ENCODE results near the gene TMEM129.

Gene TMEM129

DNA sequence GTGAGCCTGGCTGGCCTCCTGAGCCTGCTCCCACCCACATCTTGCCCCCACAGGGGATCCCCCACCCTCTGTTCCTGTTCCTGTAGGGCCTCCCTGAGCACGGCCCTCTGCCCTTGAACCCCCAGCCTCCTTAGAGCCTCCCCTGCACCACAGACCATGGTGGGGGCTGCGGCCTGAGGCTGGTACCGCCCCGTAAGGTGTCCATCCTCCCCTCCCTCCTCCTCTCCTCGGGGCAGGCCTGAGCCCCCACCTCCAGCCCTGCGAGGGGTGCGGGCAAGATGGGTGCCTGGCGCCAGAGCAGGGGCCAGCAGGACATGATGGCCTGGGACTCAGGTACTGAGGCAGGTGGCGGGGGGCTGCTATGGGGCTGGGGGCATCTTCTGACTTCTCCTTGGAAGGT, 43.5 kb upstream of the TMEM129 start:
- Histone ChIP-seq H3K9me3 (ENCODE audit: low read length) (no peaks in the 10 kb centered on the region), H3F3A (ENCODE audit: insufficient read depth, low read length) (no peaks in the 10 kb centered on the region), H3K9me2 (ENCODE audit: low read depth, low read length) (no peaks in the 10 kb centered on the region), H3K4me3 (ENCODE audit: low read depth, low read length, poor library complexity, severe bottlenecking) (no peak overlapping the region), H3K27ac (ENCODE audit: low read depth, low read length, poor library complexity, severe bottlenecking) (no peak overlapping the region), H3K36me3 (ENCODE audit: insufficient read depth, low read length) (no peaks in the 10 kb centered on the region), H4K20me1 (ENCODE audit: insufficient read depth, low read length) (no peaks in the 10 kb centered on the region), H2AFZ (ENCODE audit: low read length) (no peak overlapping the region), H3K9ac (ENCODE audit: low read length) (no peak overlapping the region), H3K4me2 (ENCODE audit: low read length) (no peak overlapping the region), H3K79me2 (ENCODE audit: insufficient read depth, low read length) (no peaks in the 10 kb centered on the region), H3K27me3 (ENCODE audit: insufficient read depth, low read length) (no peaks in the 10 kb centered on the region), H3K4me1 (ENCODE audit: insufficient read depth, low read length, severe bottlenecking) (peaks cover 4% of the 10 kb centered on the region)
- TF ChIP-seq, protein P1, sequence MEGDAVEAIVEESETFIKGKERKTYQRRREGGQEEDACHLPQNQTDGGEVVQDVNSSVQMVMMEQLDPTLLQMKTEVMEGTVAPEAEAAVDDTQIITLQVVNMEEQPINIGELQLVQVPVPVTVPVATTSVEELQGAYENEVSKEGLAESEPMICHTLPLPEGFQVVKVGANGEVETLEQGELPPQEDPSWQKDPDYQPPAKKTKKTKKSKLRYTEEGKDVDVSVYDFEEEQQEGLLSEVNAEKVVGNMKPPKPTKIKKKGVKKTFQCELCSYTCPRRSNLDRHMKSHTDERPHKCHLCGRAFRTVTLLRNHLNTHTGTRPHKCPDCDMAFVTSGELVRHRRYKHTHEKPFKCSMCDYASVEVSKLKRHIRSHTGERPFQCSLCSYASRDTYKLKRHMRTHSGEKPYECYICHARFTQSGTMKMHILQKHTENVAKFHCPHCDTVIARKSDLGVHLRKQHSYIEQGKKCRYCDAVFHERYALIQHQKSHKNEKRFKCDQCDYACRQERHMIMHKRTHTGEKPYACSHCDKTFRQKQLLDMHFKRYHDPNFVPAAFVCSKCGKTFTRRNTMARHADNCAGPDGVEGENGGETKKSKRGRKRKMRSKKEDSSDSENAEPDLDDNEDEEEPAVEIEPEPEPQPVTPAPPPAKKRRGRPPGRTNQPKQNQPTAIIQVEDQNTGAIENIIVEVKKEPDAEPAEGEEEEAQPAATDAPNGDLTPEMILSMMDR (IDR thresholded peaks at IDR 0.05; ENCODE audit: low read length), result no peak
- TF ChIP-seq EZH2 (IDR thresholded peaks at IDR 0.05; ENCODE audit: borderline replicate concordance, low read length), result no peak

DNA sequence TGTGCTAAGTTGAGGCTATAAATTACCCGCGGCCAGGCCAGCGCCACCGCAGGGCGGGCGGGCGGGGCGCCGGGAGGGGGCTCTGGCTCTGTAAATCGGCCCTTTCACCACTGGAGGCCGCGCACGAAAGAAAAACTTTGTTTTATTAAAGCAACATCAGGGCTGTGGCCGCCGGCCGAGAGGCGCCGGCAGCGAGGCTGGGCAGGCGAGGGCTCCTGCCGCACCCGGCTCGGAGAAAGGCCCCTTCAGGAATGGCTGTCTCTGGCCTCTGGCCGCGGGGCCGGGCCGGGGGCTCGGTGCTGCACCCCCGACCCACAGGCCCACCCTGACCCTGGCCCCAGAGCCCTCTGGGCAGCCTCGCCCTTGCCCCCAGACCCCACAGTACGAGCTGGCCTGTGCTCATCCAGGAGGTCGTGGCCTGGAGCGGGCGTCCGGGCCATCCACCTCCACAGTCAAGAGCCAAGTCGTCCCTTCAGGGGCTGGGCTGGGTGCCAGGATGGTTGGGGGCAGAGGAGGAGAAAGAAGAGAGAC, 42.5 kb upstream of the TMEM129 start:
- Histone ChIP-seq H3K27ac (ENCODE audit: low read depth, low read length, poor library complexity, severe bottlenecking) (no peak overlapping the region), H3K4me1 (ENCODE audit: insufficient read depth, low read length, severe bottlenecking) (peaks cover 4% of the 10 kb centered on the region)

DNA sequence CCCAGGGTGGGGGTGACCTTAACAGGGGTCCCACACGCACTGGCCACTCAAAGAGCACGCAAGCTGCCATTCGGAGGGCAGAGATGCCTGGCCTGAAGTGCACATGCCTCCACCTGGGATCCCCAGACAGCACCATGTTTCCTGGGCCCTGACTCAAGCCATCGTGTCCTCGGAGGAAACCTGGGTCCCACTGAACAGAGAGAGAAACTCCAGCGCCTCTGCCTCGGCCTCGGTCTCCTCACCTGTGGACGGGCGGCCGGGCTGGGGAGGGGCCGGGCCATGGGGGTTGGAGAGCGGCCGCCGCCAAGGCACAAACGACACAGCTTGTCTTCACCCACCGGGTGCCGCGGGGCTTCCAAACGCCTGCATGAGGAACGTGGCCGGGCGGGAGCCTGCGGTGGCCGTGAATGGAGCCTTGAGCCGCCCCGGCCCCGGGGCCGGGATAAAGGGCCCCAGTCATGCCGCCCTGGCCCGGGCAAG, 42.0 kb upstream of the TMEM129 start:
- H3K4me3 ChIP-seq (ENCODE audit: low read depth, low read length, poor library complexity, severe bottlenecking), result no peak overlapping the region
- H3K4me2 ChIP-seq (ENCODE audit: low read length), result no peak overlapping the region
- H2AFZ ChIP-seq (ENCODE audit: low read length), result no peak overlapping the region
- H3K9ac ChIP-seq (ENCODE audit: low read length), result no peak overlapping the region
- H3K36me3 ChIP-seq (ENCODE audit: insufficient read depth, low read length), result no peaks in the 10 kb centered on the region
- no peak for TF ChIP-seq EZH2 (IDR thresholded peaks at IDR 0.05; ENCODE audit: borderline replicate concordance, low read length)
- TF ChIP-seq, protein P1 (IDR thresholded peaks at IDR 0.05; ENCODE audit: low read length), result no peak
- H3K27me3 ChIP-seq (ENCODE audit: insufficient read depth, low read length), result no peaks in the 10 kb centered on the region
- H3K9me2 ChIP-seq (ENCODE audit: low read depth, low read length), result no peaks in the 10 kb centered on the region
- H3K9me3 ChIP-seq (ENCODE audit: low read length), result no peaks in the 10 kb centered on the region
- H4K20me1 ChIP-seq (ENCODE audit: insufficient read depth, low read length), result no peaks in the 10 kb centered on the region
- no peaks in the 10 kb centered on the region for H3K79me2 ChIP-seq (ENCODE audit: insufficient read depth, low read length)
- H3F3A ChIP-seq (ENCODE audit: insufficient read depth, low read length), result no peaks in the 10 kb centered on the region
- peaks cover 2% of the 10 kb centered on the region for H3K4me1 ChIP-seq (ENCODE audit: insufficient read depth, low read length, severe bottlenecking)
- H3K27ac ChIP-seq (ENCODE audit: low read depth, low read length, poor library complexity, severe bottlenecking), result no peak overlapping the region

More for the DNA sequence above, 42.5 kb upstream of the TMEM129 start:
- H3K4me2 ChIP-seq (ENCODE audit: low read length), result no peak overlapping the region
- H3K4me3 ChIP-seq (ENCODE audit: low read depth, low read length, poor library complexity, severe bottlenecking), result no peak overlapping the region
- no peak overlapping the region for H3K9ac ChIP-seq (ENCODE audit: low read length)
- H3K36me3 ChIP-seq (ENCODE audit: insufficient read depth, low read length), result no peaks in the 10 kb centered on the region
- TF ChIP-seq, protein P1 (IDR thresholded peaks at IDR 0.05; ENCODE audit: low read length), result no peak
- no peak for TF ChIP-seq EZH2 (IDR thresholded peaks at IDR 0.05; ENCODE audit: borderline replicate concordance, low read length)
- H3F3A ChIP-seq (ENCODE audit: insufficient read depth, low read length), result no peaks in the 10 kb centered on the region
- H3K27me3 ChIP-seq (ENCODE audit: insufficient read depth, low read length), result no peaks in the 10 kb centered on the region
- no peaks in the 10 kb centered on the region for H3K79me2 ChIP-seq (ENCODE audit: insufficient read depth, low read length)
- H2AFZ ChIP-seq (ENCODE audit: low read length), result no peak overlapping the region
- no peaks in the 10 kb centered on the region for H3K9me2 ChIP-seq (ENCODE audit: low read depth, low read length)
- no peaks in the 10 kb centered on the region for H3K9me3 ChIP-seq (ENCODE audit: low read length)
- no peaks in the 10 kb centered on the region for H4K20me1 ChIP-seq (ENCODE audit: insufficient read depth, low read length)

Data from OCI-LY1 (cell line).